Small intestine (tissue), 7 donors: ENCODE measurements around the gene NCOR2. TPM values are rescaled to one million over a fixed set of nuclear protein-coding genes. Genes with fewer than 3 reads are reported as not detected.
A peak's percentile ranks its signal among the peaks of the same experiment; 100 is the strongest.

Source experiments
- DNase-seq, 2 donors: peaks; one replicate each; pipeline versions ENCODE4 v3.0.0 to v3.0.0-alpha.2; 2013
- FAIRE-seq: peaks from 2 replicates; lab custom pipeline; 2012; peaks lifted over from hg19 to GRCh38; lab: Jason Lieb, UNC
- H3K27ac ChIP-seq, 3 donors: one replicate each; pipeline ENCODE4 v1.5.1; 2013; ENCODE audit warnings: low read length in 2 of 3, mild to moderate bottlenecking in 2 of 3, control low read depth in 1 of 3, inconsistent platforms in 1 of 3, low read depth in 1 of 3, moderate library complexity in 1 of 3
- H3K27me3 ChIP-seq, 3 donors: one replicate each; pipeline ENCODE4 v1.6.1; 2013; ENCODE audit warnings: low read length in 3 of 3, inconsistent platforms in 1 of 3; ENCODE audit not compliant: control insufficient read depth in 3 of 3, insufficient read depth in 3 of 3
- H3K36me3 ChIP-seq, 3 donors: one replicate each; pipeline ENCODE4 v1.6.1; 2013; ENCODE audit warnings: low read length in 3 of 3, inconsistent platforms in 1 of 3, low read depth in 1 of 3, mild to moderate bottlenecking in 1 of 3, moderate library complexity in 1 of 3; ENCODE audit not compliant: control insufficient read depth in 3 of 3, insufficient read depth in 2 of 3
- H3K4me1 ChIP-seq, 3 donors: one replicate each; pipeline ENCODE4 v1.6.1; 2013; ENCODE audit warnings: low read length in 2 of 3, inconsistent platforms in 1 of 3, low read depth in 1 of 3, mild to moderate bottlenecking in 1 of 3, moderate library complexity in 1 of 3; ENCODE audit not compliant: control insufficient read depth in 3 of 3, insufficient read depth in 2 of 3
- H3K4me3 ChIP-seq, 3 donors: one replicate each; pipeline ENCODE4 v1.5.1; 2013; ENCODE audit warnings: low read length in 3 of 3, control low read depth in 1 of 3, inconsistent platforms in 1 of 3, low read depth in 1 of 3, mild to moderate bottlenecking in 1 of 3, moderate library complexity in 1 of 3
- H3K9me3 ChIP-seq, 2 donors: one replicate each; pipeline ENCODE4 v1.6.1; 2013; ENCODE audit warnings: low read depth in 1 of 2, low read length in 1 of 2; ENCODE audit not compliant: control insufficient read depth in 2 of 2, insufficient read depth in 1 of 2
- WGBS, 3 donors: extraction: QIAGEN DNeasy Blood & Tissue Kit; methylation state at CpG; one replicate each; pipeline ENCODE4 v1.1.7; 2013; 5-methylcytosine and 5-hydroxymethylcytosine counted together
- polyA plus RNA-seq, 4 donors: library from polyadenylated mRNA; stranded (reverse) in 3 of 4; unstranded in 1 of 4; fragments of 200-250 nt in 3 of 4; fragments of 120-200 nt in 1 of 4; gene quantifications; one replicate each; pipeline versions ENCODE4 v1.2.1 to v1.2.3, GENCODE V29; 2013
- donor health status: healthy with polysubstance abuse.
- donor health status: control.
- donor health status: control.
- donor health status: Bipolar disorder and iron deficiency.
- donor health status: healthy.

NCOR2 gene
- polyA plus RNA-seq, 4 donors = 26.2 to 85.9 (median 40.2) TPM

- no peak overlapping the region for H3K27ac ChIP-seq
- DNase-seq (peak in 1 of 2 donors; percentile 53), FAIRE-seq (no peak)
- no peaks in the 10 kb centered on the region for H3K9me3 ChIP-seq
- H3K36me3 ChIP-seq = peaks cover 0 to 41% (median 3%) of the 10 kb centered on the region in 3 donors
- 33 to 57% (median 39%) methylated on average over 27 to 37 of the region's 37 CpGs for WGBS, 3 donors
- H3K4me3 ChIP-seq = no peak overlapping the region
- peaks cover 7 to 34% (median 14%) of the 10 kb centered on the region in 3 donors for H3K4me1 ChIP-seq
- no peaks in the 10 kb centered on the region for H3K27me3 ChIP-seq
These were observed 23.7 kb downstream of the NCOR2 start for GRCh38 chr12:124543590-124544310.

GRCh38 chr12:124543052-124543589, 24.3 kb downstream of the NCOR2 start:
- Histone ChIP-seq H3K4me3 (no peak overlapping the region), H3K36me3 (peaks cover 0 to 37% (median 3%) of the 10 kb centered on the region in 3 donors), H3K9me3 (no peaks in the 10 kb centered on the region), H3K4me1 (peaks cover 7 to 40% (median 16%) of the 10 kb centered on the region in 3 donors), H3K27me3 (no peaks in the 10 kb centered on the region), H3K27ac (no peak overlapping the region)
- FAIRE-seq = no peak
- WGBS, 3 donors = 10 to 28% (median 27%) methylated on average over 20 of the region's 20 CpGs
- DNase-seq = peak; percentile 29 to 88

- Histone ChIP-seq H3K27me3 (no peaks in the 10 kb centered on the region), H3K27ac (no peak overlapping the region), H3K36me3 (peaks cover 0 to 38% (median 0%) of the 10 kb centered on the region in 3 donors), H3K9me3 (no peaks in the 10 kb centered on the region), H3K4me1 (peaks cover 7 to 49% (median 17%) of the 10 kb centered on the region in 3 donors), H3K4me3 (no peak overlapping the region)
- FAIRE-seq = no peak
- WGBS, 3 donors = 83 to 88% (median 87%) methylated on average over 20 to 28 of the region's 28 CpGs
- no peak for DNase-seq
These were observed 25.1 kb downstream of the NCOR2 start for GRCh38 chr12:124542021-124542949.

DNA sequence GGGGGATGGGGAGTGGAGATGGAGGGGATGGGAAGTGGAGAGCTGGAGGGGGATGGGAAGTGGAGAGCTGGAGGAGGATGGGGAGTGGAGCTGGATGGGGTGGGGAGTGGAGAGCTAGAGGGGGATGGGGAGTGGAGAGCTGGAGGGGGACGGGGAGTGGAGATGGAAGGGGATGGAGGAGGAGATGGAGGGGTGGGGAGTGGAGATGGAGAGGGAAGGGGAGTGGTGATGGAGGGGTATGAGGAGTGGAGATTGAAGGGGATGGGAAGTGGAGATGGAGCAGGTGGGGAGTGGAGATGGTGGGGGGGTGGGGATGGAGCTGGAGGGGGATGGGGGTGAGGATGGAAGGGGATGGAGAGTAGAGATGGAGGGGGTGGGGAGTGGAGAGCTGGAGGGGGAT, 26.1 kb downstream of the NCOR2 start:
- Histone ChIP-seq H3K27me3 (no peaks in the 10 kb centered on the region), H3K4me1 (peaks cover 7 to 50% (median 17%) of the 10 kb centered on the region in 3 donors), H3K36me3 (peaks cover 0 to 38% (median 0%) of the 10 kb centered on the region in 3 donors), H3K4me3 (no peak overlapping the region), H3K9me3 (no peaks in the 10 kb centered on the region), H3K27ac (no peak overlapping the region)
- WGBS, 3 donors = 70 to 93% (median 85%) methylated on average over 1 of the region's 1 CpG
- no peak for DNase-seq
- no peak for FAIRE-seq

DNA sequence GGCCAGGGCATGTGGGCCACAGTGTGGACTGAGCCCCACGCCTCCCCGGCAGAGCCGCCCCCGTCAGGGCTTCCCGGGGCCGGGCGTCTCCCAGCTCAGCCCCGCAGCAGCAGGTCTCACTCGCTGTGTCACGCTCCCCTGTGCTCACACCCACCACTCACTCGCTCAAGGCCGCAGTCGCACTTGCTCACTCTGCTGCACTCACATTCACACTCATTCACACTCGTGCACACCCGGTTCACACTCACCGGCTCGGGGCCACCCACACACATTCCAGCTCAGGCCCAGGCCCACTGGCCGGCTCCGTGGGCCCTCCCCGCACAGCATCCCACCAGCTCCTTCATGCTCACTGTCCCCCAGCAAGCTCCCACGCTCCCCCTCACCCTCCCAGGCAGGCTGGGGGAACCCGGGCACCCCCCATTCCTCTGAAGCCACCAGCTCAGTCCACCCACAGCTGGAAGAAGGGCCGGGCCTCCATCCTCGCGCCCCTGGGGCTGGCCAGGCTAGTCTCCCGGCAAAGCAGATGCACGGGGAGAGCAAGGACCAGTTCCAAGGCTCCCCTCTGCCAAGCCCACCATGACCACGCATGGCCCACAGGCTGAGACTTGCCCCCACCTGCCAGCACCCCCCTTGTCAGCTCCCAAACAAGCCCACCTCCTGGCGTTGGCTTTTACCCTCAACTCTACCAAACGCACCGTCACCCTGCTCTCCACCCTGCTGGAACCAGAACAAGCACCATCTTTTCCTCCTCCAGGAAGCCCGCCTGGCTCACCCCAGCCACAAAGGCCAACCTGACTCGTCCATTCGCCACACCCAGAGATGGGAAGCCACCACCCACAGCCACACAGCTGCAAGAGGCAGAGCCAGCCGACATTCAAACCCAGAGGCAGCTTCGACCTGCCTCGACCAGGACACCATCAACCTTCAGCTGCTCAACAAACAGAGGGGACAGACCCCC, 28.0 kb downstream of the NCOR2 start:
- no peaks in the 10 kb centered on the region for H3K27me3 ChIP-seq
- no peaks in the 10 kb centered on the region for H3K9me3 ChIP-seq
- H3K36me3 ChIP-seq = peaks cover 0 to 41% (median 0%) of the 10 kb centered on the region in 3 donors
- FAIRE-seq = no peak
- 81 to 89% (median 86%) methylated on average over 28 to 37 of the region's 37 CpGs for WGBS, 3 donors
- H3K27ac ChIP-seq = peak overlapping the region in 1 of 3 donors; percentile 53
- no peak overlapping the region for H3K4me3 ChIP-seq
- no peak for DNase-seq
- H3K4me1 ChIP-seq = peaks cover 6 to 50% (median 8%) of the 10 kb centered on the region in 3 donors

GRCh38 chr12:124538194-124539082, 29.0 kb downstream of the NCOR2 start:
- Histone ChIP-seq H3K27me3 (no peaks in the 10 kb centered on the region), H3K4me1 (peaks cover 3 to 42% (median 6%) of the 10 kb centered on the region in 3 donors), H3K9me3 (no peaks in the 10 kb centered on the region), H3K36me3 (peaks cover 0 to 48% (median 0%) of the 10 kb centered on the region in 3 donors), H3K4me3 (no peak overlapping the region), H3K27ac (peak overlapping the region in 1 of 3 donors; percentile 53)
- FAIRE-seq = no peak
- 26 to 48% (median 31%) methylated on average over 21 to 22 of the region's 22 CpGs for WGBS, 3 donors
- peak; percentile 82 for DNase-seq
